ENCODE results near the gene CNIH1. TPM values are rescaled to one million over a fixed set of nuclear protein-coding genes. Genes with fewer than 3 reads are reported as not detected.
"Not testable (repeated sequence)": the region's sequence is repeated elsewhere in the genome, so short reads cannot be mapped to it uniquely, and the experiment has no call there.

Gene CNIH1
- total RNA-seq, 1 experiment from 2014 or later = 149 TPM

GRCh38 chr14:54456820-54457608 is 15.8 kb upstream of the CNIH1 start:
- RAD21 ChIA-PET (ENCODE audit: low non-redundant PET in 1 of 2, low total read pairs in 2 of 2, uncharacterized antibody in 2 of 2, unreplicated experiment in 2 of 2); H3K4me1 ChIP-seq (ENCODE audit: control insufficient read depth in 1 of 2, insufficient read depth in 2 of 2, low read length in 2 of 2); H3K9ac ChIP-seq (ENCODE audit: low read length); BruUV-seq (replicated peaks); H2AFZ ChIP-seq (ENCODE audit: low read depth, low read length, poor library complexity, severe bottlenecking); H3K79me2 ChIP-seq (ENCODE audit: insufficient read depth, low read length); H3K4me3 ChIP-seq (replicated peaks in 1 of 2; ENCODE audit: low read depth in 1 of 2, low read length in 2 of 2); H3K27me3 ChIP-seq (ENCODE audit: insufficient read depth, low read length); H3K9me3 ChIP-seq (ENCODE audit: control insufficient read depth in 1 of 2, insufficient read depth in 1 of 2, low read depth in 1 of 2, low read length in 2 of 2); intact Hi-C loops (cut with micrococcal nuclease); H3K36me3 ChIP-seq (ENCODE audit: control insufficient read depth in 1 of 2, insufficient read depth in 2 of 2, low read length in 2 of 2); CTCF ChIA-PET; H3K9me2 ChIP-seq (ENCODE audit: insufficient read depth); H3K27ac ChIP-seq (ENCODE audit: low read depth, low read length); H4K20me1 ChIP-seq (ENCODE audit: insufficient read depth); ATAC-seq; H3K4me2 ChIP-seq (ENCODE audit: low read length); DNase-seq (ENCODE audit: low read depth, low spot score): not testable (repeated sequence)
- POLR2A ChIA-PET = interaction anchor here (0.7 kb wide), 1 partner anchor 28 kb away, joined by 3 read pairs; no protein-coding TSS in a partner anchor

- ATAC-seq = no peak
- ChIA-PET POLR2A (no interaction called here), CTCF (no interaction called here), RAD21 (ENCODE audit: low non-redundant PET in 1 of 2, low total read pairs in 2 of 2, uncharacterized antibody in 2 of 2, unreplicated experiment in 2 of 2) (no interaction called here)
- BruUV-seq (replicated peaks) = no TSS peak
- H3K79me2 ChIP-seq (ENCODE audit: insufficient read depth, low read length) = no peaks in the 10 kb centered on the region
- no peaks in the 10 kb centered on the region for H3K9me2 ChIP-seq (ENCODE audit: insufficient read depth)
- no peaks in the 10 kb centered on the region for H4K20me1 ChIP-seq (ENCODE audit: insufficient read depth)
- H3K9ac ChIP-seq (ENCODE audit: low read length) = no peak overlapping the region
- no peak overlapping the region for H2AFZ ChIP-seq (ENCODE audit: low read depth, low read length, poor library complexity, severe bottlenecking)
- H3K27me3 ChIP-seq (ENCODE audit: insufficient read depth, low read length) = no peaks in the 10 kb centered on the region
- intact Hi-C loops (cut with micrococcal nuclease) = no loop called here
- H3K4me1 ChIP-seq (ENCODE audit: control insufficient read depth in 1 of 2, insufficient read depth in 2 of 2, low read length in 2 of 2) = peaks cover 0 to 5% of the 10 kb centered on the region in 2 experiments; a peak in 2 of 4 replicates
- H3K9me3 ChIP-seq (ENCODE audit: control insufficient read depth in 1 of 2, insufficient read depth in 1 of 2, low read depth in 1 of 2, low read length in 2 of 2) = peaks cover 4 to 6% of the 10 kb centered on the region in 2 experiments; a peak in 1 of 4 replicates
- no peaks in the 10 kb centered on the region for H3K36me3 ChIP-seq (ENCODE audit: control insufficient read depth in 1 of 2, insufficient read depth in 2 of 2, low read length in 2 of 2)
- no peak overlapping the region for H3K27ac ChIP-seq (ENCODE audit: low read depth, low read length)
- no peak overlapping the region for H3K4me2 ChIP-seq (ENCODE audit: low read length)
- no peak overlapping the region for H3K4me3 ChIP-seq (replicated peaks in 1 of 2; ENCODE audit: low read depth in 1 of 2, low read length in 2 of 2)
- DNase-seq (ENCODE audit: low read depth, low spot score) = no peak
- TF ChIP-seq FOSL1 (IDR thresholded peaks at IDR 0.05; ENCODE audit: low read depth) (no peak), SRF (IDR thresholded peaks at IDR 0.05; ENCODE audit: low read depth) (no peak), SP1 (IDR thresholded peaks at IDR 0.05; ENCODE audit: low read depth) (no peak), ZFX (IDR thresholded peaks at IDR 0.05) (no peak), CTCF (IDR thresholded peaks at IDR 0.05 in 2 of 3, conservative IDR thresholded peaks at IDR 0.05 in 1 of 3; ENCODE audit: borderline replicate concordance in 1 of 3, insufficient read depth in 1 of 3, low read depth in 2 of 3, low read length in 2 of 3) (no peak), SIN3A (IDR thresholded peaks at IDR 0.05; ENCODE audit: low read depth) (no peak), EGR1 (IDR thresholded peaks at IDR 0.05; ENCODE audit: low read depth) (no peak), POLR2AphosphoS5 (IDR thresholded peaks at IDR 0.05; ENCODE audit: low read depth, low read length) (no peak), EZH2 (IDR thresholded peaks at IDR 0.05) (no peak), RAD21 (IDR thresholded peaks at IDR 0.05; ENCODE audit: low read depth) (no peak), CEBPB (IDR thresholded peaks at IDR 0.05; ENCODE audit: low read depth) (no peak), ZNF274 (IDR thresholded peaks at IDR 0.05; ENCODE audit: low read depth, low read length) (no peak), TCF7L2 (IDR thresholded peaks at IDR 0.05; ENCODE audit: borderline replicate concordance, extremely low read depth, insufficient read depth, insufficient read length) (no peak), EZH2phosphoT487 (IDR thresholded peaks at IDR 0.05; ENCODE audit: borderline replicate concordance) (no peak), CBX3 (IDR thresholded peaks at IDR 0.05; ENCODE audit: low read depth) (no peak), JUND (IDR thresholded peaks at IDR 0.05) (no peak), MAX (IDR thresholded peaks at IDR 0.05) (no peak), YY1 (IDR thresholded peaks at IDR 0.05; ENCODE audit: extremely low read depth, insufficient replicate concordance, low read depth, low read length) (no peak), ELF1 (IDR thresholded peaks at IDR 0.05; ENCODE audit: borderline replicate concordance, low read depth) (no peak)
Measured at GRCh38 chr14:54455363-54455762, 14.2 kb upstream of the CNIH1 start.
